Fibroblast of lung (primary cell): ENCODE data around the gene PFKFB3. TPM values are rescaled to one million over a fixed set of nuclear protein-coding genes. Genes with fewer than 3 reads are reported as not detected.
A peak's percentile ranks its signal among the peaks of the same experiment; 100 is the strongest.

ENCODE experiments used
- DNase-seq, 2 donors: peaks; one replicate each; pipeline versions ENCODE4 v3.0.0 to v3.0.0-alpha.2; 2010; ENCODE audit warnings: low read depth in 2 of 2
- H2AFZ ChIP-seq: 2 replicates; pipeline ENCODE4 v1.5.1; 2012; ENCODE audit warnings: low read length, control low read depth, inconsistent platforms
- H3K27ac ChIP-seq: 2 replicates; pipeline ENCODE4 v1.5.1; 2011; ENCODE audit warnings: low read length, control low read depth; ENCODE audit not compliant: insufficient read depth
- H3K27me3 ChIP-seq: 2 replicates; pipeline ENCODE4 v1.5.1; 2011; ENCODE audit warnings: mild to moderate bottlenecking, low read length; ENCODE audit not compliant: control insufficient read depth, insufficient read depth
- H3K36me3 ChIP-seq: 2 replicates; pipeline ENCODE4 v1.5.1; 2011; ENCODE audit warnings: low read length; ENCODE audit not compliant: control insufficient read depth, insufficient read depth
- H3K4me1 ChIP-seq: 2 replicates; pipeline ENCODE4 v1.5.1; 2011; ENCODE audit warnings: low read length; ENCODE audit not compliant: control insufficient read depth, insufficient read depth; ENCODE audit errors: extremely low read depth
- H3K4me2 ChIP-seq: 2 replicates; pipeline ENCODE4 v1.5.1; 2011; ENCODE audit warnings: low read length, control low read depth; ENCODE audit not compliant: insufficient read depth; ENCODE audit errors: extremely low read depth
- H3K4me3 ChIP-seq, 4 experiments: fragments of 200-600 bp in 1 of 4; sonication (generic) in 1 of 4; replicated peaks in 1 of 4; 2 replicates each; pipeline ENCODE4 v1.5.1; 2011 to 2016; ENCODE audit warnings: low read length in 4 of 4, low read depth in 3 of 4, mild to moderate bottlenecking in 3 of 4, control low read depth in 2 of 4, inconsistent platforms in 1 of 4, mixed read lengths in 1 of 4; ENCODE audit not compliant: insufficient read depth in 1 of 4; ENCODE audit errors: control extremely low read depth in 1 of 4
- H3K79me2 ChIP-seq: 2 replicates; pipeline ENCODE4 v1.5.1; 2012; ENCODE audit warnings: mild to moderate bottlenecking, low read length, inconsistent platforms; ENCODE audit not compliant: control insufficient read depth, insufficient read depth
- H3K9ac ChIP-seq: 2 replicates; pipeline ENCODE4 v1.5.1; 2011; ENCODE audit warnings: mild to moderate bottlenecking, low read length, control low read depth; ENCODE audit not compliant: insufficient read depth
- H3K9me3 ChIP-seq: 2 replicates; pipeline ENCODE4 v1.5.1; 2012; ENCODE audit warnings: low read depth, low read length; ENCODE audit not compliant: control insufficient read depth, insufficient read depth
- H4K20me1 ChIP-seq: 2 replicates; pipeline ENCODE4 v1.5.1; 2011; ENCODE audit warnings: low read length; ENCODE audit not compliant: control insufficient read depth, insufficient read depth; ENCODE audit errors: extremely low read depth
- EZH2 ChIP-seq: IDR thresholded peaks from 2 replicates; pipeline ENCODE4 v1.5.1; 2012; ENCODE audit warnings: low read length, control low read depth, mild to moderate bottlenecking; ENCODE audit errors: missing control alignments
- polyA plus RNA-seq, 2 donors: library from polyadenylated mRNA; depleted of rRNA in 1 of 2; stranded (reverse) in 1 of 2; unstranded in 1 of 2; fragments of >200 nt; gene quantifications; 2 replicates each; pipeline ENCODE4 v1.2.1, GENCODE V29; 2011 to 2012; ENCODE audit warnings: missing spikeins in 1 of 2
- total RNA-seq: library from RNA; depleted of rRNA; stranded (reverse); fragments of >200 nt; gene quantifications from 2 replicates; pipeline ENCODE4 v1.2.1, GENCODE V29; 2014
- TF ChIP-seq, protein P1 (sequence below), 2 donors: IDR thresholded peaks in 1 of 2; conservative IDR thresholded peaks in 1 of 2; 1 replicate in 1 of 2; 2 replicates in 1 of 2; pipeline ENCODE4 v1.5.1; 2011 to 2012; ENCODE audit warnings: low read length in 2 of 2, control low read depth in 1 of 2, inconsistent platforms in 1 of 2, low read depth in 1 of 2, mild to moderate bottlenecking in 1 of 2

Gene PFKFB3
- total and polyA plus RNA-seq, 2 donors (not counting 1 experiment from before 2014, with no cell fraction given): 14.2 to 25.8 TPM

DNA sequence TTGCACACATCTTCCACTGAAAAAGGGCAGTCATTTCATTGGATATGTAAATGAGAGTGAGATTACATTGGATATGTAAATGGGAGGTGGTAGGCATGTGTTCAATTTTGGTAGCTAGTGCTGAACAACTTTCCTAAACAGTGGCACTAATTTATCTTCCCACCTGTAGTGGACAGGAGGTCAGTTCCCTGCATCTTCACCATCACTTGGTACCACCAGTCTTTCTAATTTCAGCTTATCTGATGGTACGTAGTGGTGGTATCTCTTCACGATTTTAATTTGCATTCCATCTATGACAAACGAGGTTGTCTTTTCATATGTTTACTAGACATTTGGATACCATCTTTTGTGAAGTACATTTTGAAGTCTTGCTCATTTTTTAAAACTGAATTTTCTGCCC, 58.1 kb downstream of the PFKFB3 start:
- H3K79me2 ChIP-seq: no peaks in the 10 kb centered on the region
- H3K4me2 ChIP-seq: no peak overlapping the region
- H3K4me3 ChIP-seq: no peak overlapping the region
- H3K27me3 ChIP-seq: no peaks in the 10 kb centered on the region
- TF ChIP-seq, protein P1, sequence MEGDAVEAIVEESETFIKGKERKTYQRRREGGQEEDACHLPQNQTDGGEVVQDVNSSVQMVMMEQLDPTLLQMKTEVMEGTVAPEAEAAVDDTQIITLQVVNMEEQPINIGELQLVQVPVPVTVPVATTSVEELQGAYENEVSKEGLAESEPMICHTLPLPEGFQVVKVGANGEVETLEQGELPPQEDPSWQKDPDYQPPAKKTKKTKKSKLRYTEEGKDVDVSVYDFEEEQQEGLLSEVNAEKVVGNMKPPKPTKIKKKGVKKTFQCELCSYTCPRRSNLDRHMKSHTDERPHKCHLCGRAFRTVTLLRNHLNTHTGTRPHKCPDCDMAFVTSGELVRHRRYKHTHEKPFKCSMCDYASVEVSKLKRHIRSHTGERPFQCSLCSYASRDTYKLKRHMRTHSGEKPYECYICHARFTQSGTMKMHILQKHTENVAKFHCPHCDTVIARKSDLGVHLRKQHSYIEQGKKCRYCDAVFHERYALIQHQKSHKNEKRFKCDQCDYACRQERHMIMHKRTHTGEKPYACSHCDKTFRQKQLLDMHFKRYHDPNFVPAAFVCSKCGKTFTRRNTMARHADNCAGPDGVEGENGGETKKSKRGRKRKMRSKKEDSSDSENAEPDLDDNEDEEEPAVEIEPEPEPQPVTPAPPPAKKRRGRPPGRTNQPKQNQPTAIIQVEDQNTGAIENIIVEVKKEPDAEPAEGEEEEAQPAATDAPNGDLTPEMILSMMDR (conservative IDR thresholded peaks at IDR 0.05 in 1 of 2, IDR thresholded peaks at IDR 0.05 in 1 of 2; ENCODE audit: low read depth in 1 of 2, low read length in 2 of 2): no peak
- no peak for TF ChIP-seq EZH2
- no peak overlapping the region for H3K27ac ChIP-seq
- no peak overlapping the region for H3K9ac ChIP-seq
- no peaks in the 10 kb centered on the region for H3K9me3 ChIP-seq
- no peaks in the 10 kb centered on the region for H3K4me1 ChIP-seq
- H2AFZ ChIP-seq: no peak overlapping the region
- H3K36me3 ChIP-seq: no peaks in the 10 kb centered on the region
- H4K20me1 ChIP-seq: no peaks in the 10 kb centered on the region
- no peak for DNase-seq

DNA sequence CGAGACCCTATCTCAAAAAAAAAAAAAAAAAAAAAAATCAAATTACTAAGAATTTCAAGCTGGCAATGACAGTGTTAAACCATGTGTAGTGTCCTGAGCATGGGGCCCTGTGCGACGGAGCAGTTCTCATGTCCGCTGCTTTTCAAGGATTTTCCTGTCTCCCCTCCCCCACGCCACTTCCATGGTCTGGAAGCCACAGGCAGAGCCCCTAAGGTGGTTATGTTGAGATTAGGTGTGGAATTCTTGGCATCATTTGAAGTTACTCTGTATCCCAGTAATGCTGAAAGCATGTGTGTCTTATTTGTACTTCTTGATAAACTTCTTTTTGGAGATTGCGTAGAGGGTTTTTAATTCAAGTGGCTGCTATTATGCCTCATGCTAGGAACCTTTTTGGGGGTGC, 65.2 kb downstream of the PFKFB3 start:
- H3K27ac ChIP-seq: no peak overlapping the region
- H3K9ac ChIP-seq: no peak overlapping the region
- H3K36me3 ChIP-seq: no peaks in the 10 kb centered on the region
- H4K20me1 ChIP-seq: no peaks in the 10 kb centered on the region
- no peaks in the 10 kb centered on the region for H3K9me3 ChIP-seq
- peak in 1 of 2 donors; percentile 66 for DNase-seq
- H3K4me3 ChIP-seq: no peak overlapping the region
- no peaks in the 10 kb centered on the region for H3K27me3 ChIP-seq
- H3K79me2 ChIP-seq: no peaks in the 10 kb centered on the region
- H2AFZ ChIP-seq: no peak overlapping the region
- no peak overlapping the region for H3K4me2 ChIP-seq
- TF ChIP-seq, protein P1 (conservative IDR thresholded peaks at IDR 0.05 in 1 of 2, IDR thresholded peaks at IDR 0.05 in 1 of 2; ENCODE audit: low read depth in 1 of 2, low read length in 2 of 2): no peak
- TF ChIP-seq EZH2: no peak
- no peaks in the 10 kb centered on the region for H3K4me1 ChIP-seq

DNA sequence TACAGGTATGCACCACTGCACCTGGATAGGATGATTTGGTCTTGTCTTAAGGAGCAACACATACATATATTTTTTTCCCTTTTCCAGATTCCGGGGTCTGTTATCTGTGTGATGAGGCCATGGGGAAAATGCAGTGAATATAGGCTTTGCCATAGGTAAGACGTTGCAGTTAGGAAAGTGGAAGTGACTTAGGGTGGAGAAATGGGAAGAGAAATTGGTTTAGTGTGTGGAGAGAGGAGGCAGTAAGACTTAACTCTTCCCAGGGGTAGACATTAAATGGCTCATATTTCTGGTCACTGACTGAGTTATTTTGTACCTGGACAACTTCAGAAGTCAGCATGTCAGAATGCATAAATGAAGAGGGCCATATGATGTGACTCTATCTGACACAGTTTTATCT, 66.7 kb downstream of the PFKFB3 start:
- Histone ChIP-seq H3K4me1 (no peaks in the 10 kb centered on the region), H3K79me2 (no peaks in the 10 kb centered on the region), H4K20me1 (no peaks in the 10 kb centered on the region), H3K4me3 (no peak overlapping the region), H3K9ac (no peak overlapping the region), H3K4me2 (no peak overlapping the region), H3K36me3 (no peaks in the 10 kb centered on the region), H3K27ac (no peak overlapping the region), H3K27me3 (no peaks in the 10 kb centered on the region), H2AFZ (no peak overlapping the region), H3K9me3 (no peaks in the 10 kb centered on the region)
- no peak for DNase-seq
- TF ChIP-seq, protein P1 (conservative IDR thresholded peaks at IDR 0.05 in 1 of 2, IDR thresholded peaks at IDR 0.05 in 1 of 2; ENCODE audit: low read depth in 1 of 2, low read length in 2 of 2): no peak
- no peak for TF ChIP-seq EZH2
